GM12875 (cell line): Measurements from ENCODE around the gene CNTD1.
"Not testable (repeated sequence)": the region's sequence is repeated elsewhere in the genome, so short reads cannot be mapped to it uniquely, and the experiment has no call there.

Source experiments
- H3K4me3 ChIP-seq: one replicate; pipeline ENCODE4 v1.5.1; 2011; ENCODE audit warnings: low read depth, low read length, control low read depth
- TF ChIP-seq, protein P1 (sequence below): IDR thresholded peaks from 2 replicates; pipeline ENCODE4 v1.5.1; 2011; ENCODE audit warnings: low read depth, mild to moderate bottlenecking, control low read depth, inconsistent platforms, low read length, moderate library complexity, borderline replicate concordance; ENCODE audit not compliant: insufficient read depth

The CNTD1 gene

DNA sequence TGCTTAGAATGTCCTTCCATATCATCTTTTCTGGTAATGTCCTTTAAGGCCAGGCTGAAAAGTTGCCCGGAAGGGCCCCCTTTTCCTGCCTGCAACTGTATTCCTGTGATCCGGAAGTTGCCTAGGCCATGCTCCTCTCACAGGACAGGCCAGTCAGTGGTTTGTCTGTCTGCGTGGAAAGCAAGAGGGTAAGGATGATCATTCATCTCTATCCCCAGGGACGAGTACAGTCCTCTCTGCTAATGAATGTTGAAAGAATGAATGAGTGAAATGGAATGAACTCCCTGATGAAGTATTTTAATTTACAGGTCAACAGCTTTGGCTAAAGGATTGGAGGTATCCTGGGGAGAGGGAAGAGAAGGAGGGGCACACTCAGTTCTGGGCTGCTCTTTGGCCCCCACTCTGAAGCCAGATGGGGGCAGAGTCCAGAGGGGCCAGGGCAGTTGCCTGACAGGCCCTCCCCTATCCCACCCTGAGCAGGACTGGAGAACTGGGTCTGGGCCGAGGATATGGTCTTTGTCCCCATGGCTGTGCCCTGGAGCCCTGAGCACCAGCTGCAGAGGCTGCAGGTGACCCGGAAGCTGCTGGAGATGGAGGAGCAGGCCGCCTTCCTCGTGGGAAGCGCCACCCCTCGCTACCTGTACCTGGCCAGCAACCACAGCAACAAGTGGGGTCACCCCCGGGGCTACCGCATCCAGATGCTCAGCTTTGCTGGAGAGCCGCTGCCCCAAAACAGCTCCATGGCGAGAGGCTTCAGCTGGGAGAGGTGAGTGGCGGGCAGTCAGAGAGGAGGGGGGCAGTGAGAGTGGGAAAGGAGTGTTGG lies 55.5 kb downstream of the CNTD1 start:
- no peak overlapping the region for H3K4me3 ChIP-seq
- TF ChIP-seq, protein P1, sequence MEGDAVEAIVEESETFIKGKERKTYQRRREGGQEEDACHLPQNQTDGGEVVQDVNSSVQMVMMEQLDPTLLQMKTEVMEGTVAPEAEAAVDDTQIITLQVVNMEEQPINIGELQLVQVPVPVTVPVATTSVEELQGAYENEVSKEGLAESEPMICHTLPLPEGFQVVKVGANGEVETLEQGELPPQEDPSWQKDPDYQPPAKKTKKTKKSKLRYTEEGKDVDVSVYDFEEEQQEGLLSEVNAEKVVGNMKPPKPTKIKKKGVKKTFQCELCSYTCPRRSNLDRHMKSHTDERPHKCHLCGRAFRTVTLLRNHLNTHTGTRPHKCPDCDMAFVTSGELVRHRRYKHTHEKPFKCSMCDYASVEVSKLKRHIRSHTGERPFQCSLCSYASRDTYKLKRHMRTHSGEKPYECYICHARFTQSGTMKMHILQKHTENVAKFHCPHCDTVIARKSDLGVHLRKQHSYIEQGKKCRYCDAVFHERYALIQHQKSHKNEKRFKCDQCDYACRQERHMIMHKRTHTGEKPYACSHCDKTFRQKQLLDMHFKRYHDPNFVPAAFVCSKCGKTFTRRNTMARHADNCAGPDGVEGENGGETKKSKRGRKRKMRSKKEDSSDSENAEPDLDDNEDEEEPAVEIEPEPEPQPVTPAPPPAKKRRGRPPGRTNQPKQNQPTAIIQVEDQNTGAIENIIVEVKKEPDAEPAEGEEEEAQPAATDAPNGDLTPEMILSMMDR = no peak

DNA sequence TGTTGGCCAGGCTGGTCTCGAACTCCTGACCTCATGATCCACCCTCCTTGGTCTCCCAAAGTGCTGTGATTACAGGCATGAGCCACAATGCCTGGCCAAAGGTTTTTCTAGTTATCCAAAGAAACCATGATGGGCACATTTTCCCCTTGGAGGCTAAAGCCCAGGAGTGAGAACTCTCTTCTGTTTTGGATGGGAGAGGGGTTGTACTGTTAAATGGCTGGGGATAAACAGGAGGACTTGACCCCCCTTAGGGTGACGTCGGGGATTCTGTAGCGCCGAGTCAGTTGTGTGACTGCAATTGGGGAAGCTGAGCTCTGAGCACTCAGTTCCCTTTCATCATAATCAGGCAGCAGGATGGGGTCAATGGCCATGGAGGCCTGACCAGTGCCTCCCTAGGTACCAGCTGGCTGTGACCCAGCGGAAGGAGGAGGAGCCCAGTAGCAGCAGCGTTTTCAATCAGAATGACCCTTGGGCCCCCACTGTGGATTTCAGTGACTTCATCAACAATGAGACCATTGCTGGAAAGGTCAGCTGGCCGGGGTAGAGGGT lies 56.5 kb downstream of the CNTD1 start:
- no peak overlapping the region for H3K4me3 ChIP-seq

DNA sequence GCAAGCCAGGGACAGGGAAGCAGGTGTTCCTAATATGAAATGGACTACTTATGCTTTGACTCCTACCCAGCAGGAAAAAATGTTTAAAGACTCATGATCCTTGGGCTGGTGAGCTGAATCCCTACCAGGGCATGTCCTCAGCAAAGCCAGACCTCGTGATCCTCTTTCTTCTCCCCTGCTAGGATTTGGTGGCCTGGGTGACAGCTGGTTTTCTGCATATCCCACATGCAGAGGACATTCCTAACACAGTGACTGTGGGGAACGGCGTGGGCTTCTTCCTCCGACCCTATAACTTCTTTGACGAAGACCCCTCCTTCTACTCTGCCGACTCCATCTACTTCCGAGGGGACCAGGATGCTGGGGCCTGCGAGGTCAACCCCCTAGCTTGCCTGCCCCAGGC lies 57.4 kb downstream of the CNTD1 start:
- H3K4me3 ChIP-seq = not testable (repeated sequence)

More for the DNA sequence above, 56.5 kb downstream of the CNTD1 start:
- TF ChIP-seq, protein P1 = no peak

DNA sequence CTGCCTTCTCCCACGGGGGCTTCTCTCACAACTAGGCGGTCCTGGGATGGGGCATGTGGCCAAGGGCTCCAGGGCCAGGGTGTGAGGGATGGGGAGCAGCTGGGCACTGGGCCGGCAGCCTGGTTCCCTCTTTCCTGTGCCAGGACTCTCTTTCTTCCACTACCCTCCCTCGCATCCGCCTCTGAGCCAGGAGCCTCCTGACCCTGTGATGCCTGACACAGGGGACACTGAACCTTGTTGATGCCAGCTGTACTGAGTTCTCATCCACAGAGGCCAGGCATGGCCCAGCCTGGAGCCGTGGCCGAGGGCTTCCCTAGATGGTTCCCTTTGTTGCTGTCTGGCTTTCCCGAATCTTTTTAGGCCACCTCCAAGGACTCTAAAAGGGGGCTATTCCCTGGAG lies 57.9 kb downstream of the CNTD1 start:
- H3K4me3 ChIP-seq = not testable (repeated sequence)

DNA sequence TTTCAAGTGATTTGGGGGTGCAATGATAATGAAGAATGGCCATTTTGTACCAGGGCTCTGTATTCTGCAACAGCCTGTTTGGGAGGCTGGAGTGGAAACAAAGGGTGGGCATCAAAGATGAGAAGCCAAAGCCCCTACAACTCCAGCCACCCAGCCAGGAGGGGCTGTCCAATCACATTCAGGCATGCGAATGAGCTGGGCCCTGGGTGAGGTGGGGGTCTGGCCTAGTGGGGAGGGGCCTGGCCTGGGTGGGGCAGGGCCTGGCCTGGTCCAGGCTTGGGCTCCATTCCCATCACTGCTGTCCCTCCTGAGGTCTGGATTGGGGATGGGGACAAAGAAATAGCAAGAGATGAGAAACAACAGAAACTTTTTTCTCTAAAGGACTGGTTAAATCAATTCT lies 58.7 kb downstream of the CNTD1 start:
- no peak overlapping the region for H3K4me3 ChIP-seq
- TF ChIP-seq, protein P1 = no peak
